ENCODE results near the gene ADPGK.
"Not testable (repeated sequence)": the region's sequence is repeated elsewhere in the genome, so short reads cannot be mapped to it uniquely, and the experiment has no call there.

ADPGK gene

DNA sequence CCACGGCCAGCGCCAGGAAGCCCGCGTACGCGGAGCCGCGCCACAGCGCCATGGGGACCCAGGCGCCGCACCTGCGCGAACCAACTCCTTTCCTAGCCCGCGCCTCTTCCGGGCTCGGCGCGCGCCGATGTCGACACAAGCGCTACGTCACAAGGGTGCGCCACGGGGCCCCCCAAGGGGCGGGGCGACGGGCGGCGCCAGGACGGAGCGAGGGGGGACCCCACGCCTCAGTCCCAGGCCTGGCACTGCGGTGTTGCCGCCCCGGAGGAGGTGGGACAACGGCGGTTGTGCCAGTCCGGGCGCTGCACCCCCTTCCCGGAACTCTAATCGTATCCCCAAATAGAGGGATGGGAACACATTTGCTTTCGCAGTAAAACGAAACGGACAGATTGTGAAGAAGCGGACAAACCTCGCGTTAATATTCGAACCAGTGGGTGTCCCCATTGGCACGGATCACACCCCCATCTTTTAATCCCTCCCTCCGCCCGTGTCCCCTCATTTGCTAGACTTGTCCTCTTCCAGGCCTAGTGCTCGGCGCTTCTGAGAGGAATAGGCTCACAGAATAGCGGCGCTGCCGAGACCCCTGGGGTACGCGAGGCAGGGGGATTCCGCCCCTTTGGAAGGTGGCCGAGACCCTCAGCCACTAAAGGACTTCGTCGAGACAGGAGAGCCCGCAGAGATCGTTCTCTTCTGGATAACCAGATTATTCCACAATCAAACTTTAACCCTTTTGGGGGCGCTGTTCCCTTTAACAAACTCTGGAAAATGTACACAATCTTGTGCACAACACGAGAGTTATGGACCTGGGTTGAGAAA lies at the start of gene ADPGK:
TSS of gene ADPGK (minus strand) at position 119 of the 816 bp plus-strand sequence. CDS start at position 52, 67 bp downstream.
- in situ Hi-C loops (cut with MboI; ENCODE audit: low sequenced_read_pairs) = no loop called here

DNA sequence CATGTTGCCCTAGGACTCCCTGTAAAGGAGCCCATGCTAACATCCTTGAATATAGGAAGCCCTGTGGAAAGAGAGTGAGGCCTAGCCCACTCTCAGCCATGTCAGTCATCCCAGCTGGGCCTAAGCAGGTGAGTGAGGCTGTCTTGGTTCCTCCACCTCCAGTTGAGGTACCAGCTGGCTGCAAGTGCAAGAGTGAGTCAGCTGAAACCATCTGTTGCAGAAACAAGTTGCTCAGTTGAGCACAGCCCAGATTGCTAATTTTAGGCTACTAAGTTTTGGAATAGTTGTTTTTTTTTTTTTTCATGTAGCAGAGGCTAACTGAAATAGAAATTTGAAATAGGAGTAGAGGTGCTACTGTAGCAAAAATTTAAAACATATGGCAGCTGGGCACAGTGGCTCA lies 43.7 kb upstream of the ADPGK start:
- in situ Hi-C loops (cut with MboI; ENCODE audit: low sequenced_read_pairs) = no loop called here

DNA sequence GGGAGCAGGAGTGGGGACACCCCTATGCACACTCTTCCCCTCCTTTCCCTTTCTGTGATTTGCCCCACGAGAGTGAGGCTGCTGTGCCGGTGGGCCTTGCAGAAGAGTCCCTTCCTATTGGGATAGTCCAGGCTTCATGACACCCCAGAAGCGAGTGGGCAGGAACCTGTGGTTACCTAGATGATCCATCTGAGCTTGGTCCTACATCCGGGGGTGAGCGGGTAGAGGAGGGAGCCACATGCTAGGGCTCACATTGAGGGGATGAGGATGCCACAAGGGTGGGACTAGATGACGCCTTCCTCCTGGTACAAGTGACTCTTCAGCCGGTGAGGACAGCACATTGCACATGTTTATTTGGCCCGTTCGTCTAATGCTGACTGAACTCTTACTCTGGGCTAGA lies 43.1 kb upstream of the ADPGK start:
- in situ Hi-C loops (cut with MboI; ENCODE audit: low sequenced_read_pairs) = no loop called here

DNA sequence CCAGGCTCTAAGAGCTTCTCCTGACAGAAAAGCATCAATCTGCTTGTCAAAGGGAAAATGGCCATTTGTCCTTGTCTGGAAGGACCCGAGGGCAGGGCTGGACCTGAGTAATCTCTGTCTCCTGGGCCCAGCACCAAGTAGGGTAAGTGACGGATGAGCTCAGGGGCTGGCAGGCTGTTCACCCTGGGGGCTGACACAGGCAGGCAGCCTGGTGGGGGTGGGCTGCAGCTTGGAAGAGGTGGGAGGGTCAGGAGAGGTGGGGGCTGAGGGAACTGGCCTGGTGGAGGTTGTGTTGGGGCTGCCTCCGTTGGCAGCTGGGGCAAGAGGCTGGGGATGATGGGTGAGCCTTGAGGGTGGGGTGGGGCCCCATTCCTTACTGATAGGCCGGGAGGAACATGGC lies 42.3 kb upstream of the ADPGK start:
- in situ Hi-C loops (cut with MboI; ENCODE audit: low sequenced_read_pairs) = no loop called here

- in situ Hi-C loops (cut with MboI; ENCODE audit: low sequenced_read_pairs) = no loop called here
These were observed 41.2 kb upstream of the ADPGK start for GRCh38 chr15:72824781-72825180.

DNA sequence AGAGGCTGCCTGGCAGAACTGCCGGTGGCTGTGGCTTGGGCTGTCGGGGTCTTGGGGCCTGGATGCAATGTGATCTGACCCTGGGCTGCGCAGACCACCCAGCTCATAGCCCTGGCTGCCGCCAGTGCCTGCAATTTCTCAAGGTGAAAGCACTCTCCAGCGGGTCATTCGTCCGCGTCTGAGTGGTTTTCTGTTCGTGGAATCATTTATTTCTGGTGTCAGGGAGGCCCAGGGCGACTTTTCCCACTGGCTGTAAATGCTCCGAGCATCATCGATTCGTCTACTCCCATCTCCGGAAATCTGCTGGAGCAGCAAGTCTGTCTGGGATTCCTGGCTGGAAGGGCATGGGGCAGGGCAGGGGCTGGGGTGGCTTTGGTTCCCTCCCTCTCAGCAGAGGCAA lies 40.6 kb upstream of the ADPGK start:
- in situ Hi-C loops (cut with MboI; ENCODE audit: low sequenced_read_pairs) = no loop called here

DNA sequence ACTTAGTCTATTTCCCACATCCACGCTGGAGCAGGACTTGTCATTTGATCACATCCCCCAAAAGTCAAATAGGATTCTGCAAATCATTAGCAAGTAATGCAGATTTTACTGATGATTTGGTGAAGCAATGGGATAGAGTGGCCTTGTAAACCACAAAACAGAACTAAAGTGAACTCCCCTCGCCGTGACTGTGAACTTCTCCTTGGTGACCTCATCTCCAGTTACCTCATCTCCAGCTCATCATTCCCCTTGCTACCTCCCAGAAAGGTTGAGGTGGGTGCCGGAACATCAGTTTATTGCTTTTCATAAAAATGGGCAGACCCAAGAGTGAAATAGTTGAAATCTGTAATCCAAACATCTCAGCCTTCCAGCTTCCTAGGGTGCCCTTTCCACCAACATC lies 36.7 kb upstream of the ADPGK start:
- in situ Hi-C loops (cut with MboI; ENCODE audit: low sequenced_read_pairs) = no loop called here

DNA sequence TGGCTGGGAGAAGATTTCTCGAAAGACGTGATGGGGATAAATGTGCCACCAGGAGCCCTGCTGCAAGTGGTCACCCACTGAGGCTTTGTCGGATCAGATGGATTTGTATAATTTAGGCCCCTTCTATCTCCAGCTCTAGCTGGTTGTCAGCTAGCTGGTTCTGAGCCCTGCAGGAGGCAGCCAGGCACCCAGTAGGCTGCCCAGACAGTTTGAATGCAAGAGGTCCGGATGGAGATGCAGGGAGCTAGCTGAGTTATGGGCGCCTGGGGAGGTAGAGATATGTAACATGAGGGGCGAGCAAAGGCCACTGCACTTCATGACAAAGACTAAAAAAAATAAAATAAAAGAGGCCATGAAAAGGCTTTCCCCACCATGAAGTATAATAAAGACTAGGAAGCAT lies 35.1 kb upstream of the ADPGK start:
- in situ Hi-C loops (cut with MboI; ENCODE audit: low sequenced_read_pairs) = no loop called here

DNA sequence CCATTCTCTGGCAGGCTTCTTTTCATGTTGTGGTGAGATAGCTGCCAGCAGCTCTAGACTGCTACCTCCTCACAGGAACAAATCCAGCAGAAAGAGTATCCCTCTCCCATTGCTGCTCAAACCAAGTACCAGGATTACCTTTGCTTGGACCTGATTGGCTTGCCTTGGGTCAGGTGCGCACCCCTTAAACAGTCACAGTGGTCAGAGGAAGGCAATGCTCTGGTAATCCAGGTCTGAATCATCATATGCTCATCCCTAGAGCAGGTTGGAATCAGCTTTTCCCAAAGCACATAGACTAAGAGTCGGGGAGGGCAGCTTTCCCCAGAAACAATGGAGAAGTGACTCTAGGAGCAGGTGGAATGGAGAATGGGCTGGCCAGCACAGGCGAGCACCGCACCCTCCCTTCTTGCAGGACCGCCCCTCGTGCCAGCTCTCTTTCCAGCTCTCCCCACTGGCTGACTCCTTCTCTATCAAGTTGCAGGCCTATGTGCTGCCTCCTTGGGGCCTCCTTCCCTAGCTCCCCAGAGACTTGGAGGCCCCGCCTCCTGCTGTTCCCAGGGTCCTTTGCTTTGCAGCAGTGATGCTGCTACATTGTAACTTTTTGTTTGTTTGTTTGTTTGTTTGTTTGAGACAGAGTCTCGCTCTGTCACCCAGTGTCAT lies 29.9 kb upstream of the ADPGK start:
- in situ Hi-C loops (cut with MboI; ENCODE audit: low sequenced_read_pairs) = no loop called here

DNA sequence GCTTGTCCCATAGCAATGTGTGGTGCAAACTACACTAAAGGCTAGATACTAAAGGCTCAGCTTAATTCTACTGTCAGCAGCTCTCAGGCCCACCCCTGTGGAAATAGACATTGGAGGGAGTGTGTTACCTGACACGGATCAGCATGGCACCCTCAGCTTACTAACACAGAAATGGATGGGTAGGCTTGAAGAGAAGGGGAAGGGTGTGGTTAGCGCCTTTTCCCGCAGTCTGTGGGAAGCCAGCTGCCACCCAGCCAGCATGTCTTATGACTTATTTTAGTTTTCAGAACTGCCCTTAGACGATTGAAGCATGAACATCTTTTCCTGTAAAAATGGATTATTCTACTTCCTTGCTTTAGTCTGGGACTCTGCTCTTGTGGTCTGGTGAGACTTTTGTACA lies 25.8 kb upstream of the ADPGK start:
- in situ Hi-C loops (cut with MboI; ENCODE audit: low sequenced_read_pairs) = no loop called here

DNA sequence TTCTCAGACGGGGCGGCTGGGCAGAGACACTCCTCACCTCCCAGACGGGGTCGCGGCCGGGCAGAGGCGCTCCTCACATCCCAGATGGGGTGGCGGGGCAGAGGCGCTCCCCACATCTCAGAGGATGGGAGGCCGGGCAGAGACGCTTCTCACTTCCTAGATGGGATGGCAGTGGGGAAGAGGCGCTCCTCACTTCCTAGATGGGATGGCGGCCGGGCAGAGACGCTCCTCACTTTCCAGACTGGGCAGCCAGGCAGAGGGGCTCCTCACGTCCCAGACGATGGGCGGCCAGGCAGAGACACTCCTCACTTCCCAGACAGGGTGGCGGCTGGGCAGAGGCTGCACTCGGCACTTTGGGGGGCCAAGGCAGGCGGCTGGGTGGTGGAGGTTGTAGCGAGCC lies 23.8 kb upstream of the ADPGK start:
- in situ Hi-C loops (cut with MboI; ENCODE audit: low sequenced_read_pairs) = not testable (repeated sequence)

- in situ Hi-C loops (cut with MboI; ENCODE audit: low sequenced_read_pairs) = no loop called here
These were observed 19.4 kb upstream of the ADPGK start for GRCh38 chr15:72803006-72803405.

GRCh38 chr15:72801590-72802325 lies 18.2 kb upstream of the ADPGK start:
- in situ Hi-C loops (cut with MboI; ENCODE audit: low sequenced_read_pairs) = no loop called here

GRCh38 chr15:72800833-72801481 lies 17.4 kb upstream of the ADPGK start:
- in situ Hi-C loops (cut with MboI; ENCODE audit: low sequenced_read_pairs) = no loop called here

DNA sequence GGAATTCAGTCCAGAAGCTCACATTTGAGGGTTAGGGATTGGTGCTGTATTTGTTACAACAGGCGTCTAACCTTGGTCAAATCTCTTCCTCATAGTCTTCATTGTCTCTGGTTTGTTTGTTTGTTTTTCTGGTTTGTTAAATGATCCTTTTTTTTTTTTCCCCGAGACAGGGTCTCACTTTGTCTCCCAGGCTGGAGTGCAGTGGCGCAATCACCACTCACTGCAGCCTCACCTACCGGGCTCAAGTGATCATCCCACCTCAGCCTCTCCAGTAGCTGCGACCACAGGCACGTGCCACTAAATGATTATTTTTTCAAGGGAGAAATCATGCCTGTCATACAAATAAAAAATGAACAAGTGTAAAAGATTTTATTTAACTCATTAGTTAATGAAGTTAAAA lies 14.3 kb upstream of the ADPGK start:
- in situ Hi-C loops (cut with MboI; ENCODE audit: low sequenced_read_pairs) = no loop called here

DNA sequence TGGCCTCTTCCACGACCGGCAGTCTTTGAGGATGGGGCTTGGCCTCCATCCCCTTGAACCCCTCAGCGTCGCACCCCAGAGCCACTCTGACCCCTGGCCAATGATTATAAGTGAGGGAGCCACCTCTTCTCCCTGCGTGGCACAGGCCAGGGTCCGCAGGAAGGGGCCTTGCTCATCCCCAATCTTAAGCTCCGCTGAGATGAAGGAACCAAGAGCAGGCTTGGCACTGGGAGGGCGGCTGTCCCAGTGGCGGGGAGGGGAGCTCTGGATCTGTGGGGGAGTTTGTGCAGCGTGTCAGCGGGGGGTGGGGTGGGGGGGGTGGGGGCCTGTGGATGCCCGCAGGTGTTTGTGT lies 13.8 kb upstream of the ADPGK start:
- in situ Hi-C loops (cut with MboI; ENCODE audit: low sequenced_read_pairs) = no loop called here

GRCh38 chr15:72796515-72797337 lies 13.2 kb upstream of the ADPGK start:
- in situ Hi-C loops (cut with MboI; ENCODE audit: low sequenced_read_pairs) = no loop called here

- in situ Hi-C loops (cut with MboI; ENCODE audit: low sequenced_read_pairs) = no loop called here
These were observed 12.6 kb upstream of the ADPGK start for GRCh38 chr15:72796210-72796514.

GRCh38 chr15:72793766-72794660 lies 10.5 kb upstream of the ADPGK start:
- in situ Hi-C loops (cut with MboI; ENCODE audit: low sequenced_read_pairs) = no loop called here

DNA sequence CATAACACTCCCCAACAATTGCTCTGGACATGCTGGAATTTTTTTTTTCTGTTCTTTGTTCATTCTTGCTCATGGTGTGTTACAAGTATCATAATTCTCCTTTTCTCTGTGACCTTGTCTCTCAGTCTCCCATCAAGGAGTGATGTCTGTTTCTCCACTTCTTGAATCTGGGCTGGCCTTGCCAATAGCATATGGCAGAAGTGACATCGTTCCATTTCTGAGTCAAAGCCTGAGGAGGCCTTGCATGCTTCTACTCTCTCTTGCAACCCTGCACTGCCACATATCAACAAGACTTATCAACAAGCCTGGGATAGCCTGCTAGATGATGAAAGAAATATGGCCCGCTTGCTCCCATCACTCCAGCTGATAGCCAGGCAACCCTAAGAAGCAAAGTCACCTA lies 8.9 kb upstream of the ADPGK start:
- in situ Hi-C loops (cut with MboI; ENCODE audit: low sequenced_read_pairs) = no loop called here

Measured in HL-60/S4 (cell line).